PC-3 (cell line): ENCODE results near the gene PBOV1. TPM values are rescaled to one million over a fixed set of nuclear protein-coding genes. Genes with fewer than 3 reads are reported as not detected.

Experiments
- ATAC-seq: fragments of 200-7000 bp; cut with Tn5 transposase; 2 replicates; pipeline ENCODE4 v1.9.1; 2020; ENCODE audit warnings: mild to moderate bottlenecking, moderate library complexity
- BruUV-seq: library from RNA; stranded (reverse); fragments of 400-500 nt; replicated peaks from 2 replicates; lab custom pipeline; 2021; lab: Mats Ljungman, UMichigan
- CTCF ChIA-PET: fragments of 300-600 bp; sonication (Branson Sonifier 250); formaldehyde crosslinking; loops from one replicate; lab custom pipeline; 2022; ENCODE audit warnings: antibody characterized with exemption; lab: Charles Lee
- POLR2A ChIA-PET: fragments of 300-600 bp; sonication (Branson Sonifier 250); formaldehyde crosslinking; loops from one replicate; lab custom pipeline; 2022; ENCODE audit warnings: antibody characterized with exemption; ENCODE audit not compliant: unreplicated experiment; lab: Charles Lee
- DNase-seq: peaks from one replicate; pipeline ENCODE4 v3.0.0-alpha.2; 2015
- H2AFZ ChIP-seq: fragments of 300-600 bp; sonication (generic); 2 replicates; pipeline ENCODE4 v1.6.0; 2016; ENCODE audit warnings: antibody characterized with exemption, low read length
- H3F3A ChIP-seq: fragments of 300-600 bp; sonication (generic); one replicate; pipeline ENCODE4 v1.6.0; 2017; ENCODE audit warnings: antibody characterized with exemption, low read length, control low read depth, mild to moderate bottlenecking; ENCODE audit not compliant: unreplicated experiment
- H3K27ac ChIP-seq: fragments of 300-600 bp; sonication (generic); 2 replicates; pipeline ENCODE4 v1.5.1; 2016; ENCODE audit warnings: mild to moderate bottlenecking, low read length
- H3K27me3 ChIP-seq: fragments of 300-600 bp; sonication (generic); 2 replicates; pipeline ENCODE4 v1.6.1; 2016; ENCODE audit warnings: low read length, mixed read lengths
- H3K36me3 ChIP-seq: fragments of 300-600 bp; sonication (generic); 2 replicates; pipeline ENCODE4 v1.6.1; 2016; ENCODE audit warnings: low read depth, mixed run types, low read length, mixed read lengths
- H3K4me1 ChIP-seq: fragments of 300-600 bp; sonication (generic); 2 replicates; pipeline ENCODE4 v1.5.1; 2016; ENCODE audit warnings: low read length; ENCODE audit not compliant: insufficient read depth
- H3K4me2 ChIP-seq: fragments of 300-600 bp; sonication (generic); 2 replicates; pipeline ENCODE4 v1.6.0; 2016; ENCODE audit warnings: low read length
- H3K4me3 ChIP-seq: fragments of 300-600 bp; sonication (generic); 2 replicates; pipeline ENCODE4 v1.5.1; 2016; ENCODE audit warnings: mild to moderate bottlenecking, low read length, mixed read lengths
- H3K79me2 ChIP-seq: fragments of 300-600 bp; sonication (generic); 2 replicates; pipeline ENCODE4 v1.6.1; 2017; ENCODE audit warnings: low read length, mixed read lengths
- H3K9ac ChIP-seq: fragments of 300-600 bp; sonication (generic); 2 replicates; pipeline ENCODE4 v1.6.0; 2016; ENCODE audit warnings: mild to moderate bottlenecking, low read length
- H3K9me2 ChIP-seq: fragments of 300-600 bp; sonication (generic); replicated peaks from 2 replicates; pipeline ENCODE4 v1.6.1; 2016; ENCODE audit warnings: mixed run types, low read length, mixed read lengths
- H3K9me3 ChIP-seq: fragments of 300-600 bp; sonication (generic); 2 replicates; pipeline ENCODE4 v1.6.1; 2016; ENCODE audit warnings: low read length, mixed read lengths
- H4K20me1 ChIP-seq: fragments of 300-600 bp; sonication (generic); 2 replicates; pipeline ENCODE4 v1.6.1; 2016; ENCODE audit warnings: low read length, mixed read lengths
- CTCF ChIP-seq: fragments of 300-600 bp; sonication (generic); conservative IDR thresholded peaks from 2 replicates; pipeline ENCODE4 v1.5.1; 2017; ENCODE audit warnings: antibody characterized with exemption, low read depth, mild to moderate bottlenecking, low read length
- EZH2 ChIP-seq: fragments of 300-600 bp; sonication (generic); IDR thresholded peaks from one replicate; pipeline ENCODE4 v1.6.1; 2017; ENCODE audit warnings: antibody characterized with exemption, mild to moderate bottlenecking, low read length; ENCODE audit not compliant: unreplicated experiment
- EZH2phosphoT487 ChIP-seq: fragments of 300-600 bp; sonication (generic); IDR thresholded peaks from 2 replicates; pipeline ENCODE4 v1.6.1; 2018; ENCODE audit warnings: mild to moderate bottlenecking, antibody characterized with exemption, low read length, borderline replicate concordance
- intact Hi-C: fragments of 100-400 bp; cut with micrococcal nuclease; formaldehyde crosslinking; loops from 2 replicates; pipeline ENCODE4 v1.9.0; 2023
- total RNA-seq: library from RNA; depleted of rRNA; stranded (reverse); fragments of >200 nt; gene quantifications from 2 replicates; pipeline ENCODE4 v1.2.3, GENCODE V29; 2014

PBOV1 gene
- total RNA-seq, 1 experiment from 2014 or later: not detected

- BruUV-seq: no TSS peak
- TF ChIP-seq CTCF: no peak
- TF ChIP-seq EZH2phosphoT487: no peak
- no peak for TF ChIP-seq EZH2
- intact Hi-C loops: no loop called here
- Histone ChIP-seq H3K9me2 (no peaks in the 10 kb centered on the region), H3K9ac (no peak overlapping the region), H3K27me3 (no peaks in the 10 kb centered on the region), H3K4me3 (no peak overlapping the region), H3F3A (no peaks in the 10 kb centered on the region), H3K4me2 (no peak overlapping the region), H3K9me3 (no peaks in the 10 kb centered on the region), H3K79me2 (no peaks in the 10 kb centered on the region), H3K27ac (no peak overlapping the region), H2AFZ (no peak overlapping the region), H4K20me1 (no peaks in the 10 kb centered on the region), H3K36me3 (no peaks in the 10 kb centered on the region), H3K4me1 (no peaks in the 10 kb centered on the region)
- ATAC-seq (no peak), DNase-seq (no peak)
- ChIA-PET CTCF (no interaction called here), POLR2A (no interaction called here)
Observed at GRCh38 chr6:138258197-138258596, 39.9 kb upstream of the PBOV1 start.

GRCh38 chr6:138257638-138258040 is 39.3 kb upstream of the PBOV1 start:
- intact Hi-C loops: no loop called here
- no peak overlapping the region for H3K4me2 ChIP-seq
- H3K9ac ChIP-seq: no peak overlapping the region
- ChIA-PET POLR2A (no interaction called here), CTCF (no interaction called here)
- no peaks in the 10 kb centered on the region for H3K9me2 ChIP-seq
- no peaks in the 10 kb centered on the region for H3F3A ChIP-seq
- H3K9me3 ChIP-seq: no peaks in the 10 kb centered on the region
- ATAC-seq (no peak), DNase-seq (no peak)
- H3K4me3 ChIP-seq: no peak overlapping the region
- H3K36me3 ChIP-seq: no peaks in the 10 kb centered on the region
- no peak overlapping the region for H3K27ac ChIP-seq
- H2AFZ ChIP-seq: no peak overlapping the region
- H4K20me1 ChIP-seq: no peaks in the 10 kb centered on the region
- no TSS peak for BruUV-seq
- H3K4me1 ChIP-seq: no peaks in the 10 kb centered on the region
- no peaks in the 10 kb centered on the region for H3K27me3 ChIP-seq
- no peaks in the 10 kb centered on the region for H3K79me2 ChIP-seq
- no peak for TF ChIP-seq EZH2phosphoT487
- TF ChIP-seq EZH2: no peak
- no peak for TF ChIP-seq CTCF

GRCh38 chr6:138255443-138255842 is 37.2 kb upstream of the PBOV1 start:
- no peak overlapping the region for H2AFZ ChIP-seq
- ChIA-PET CTCF (no interaction called here), POLR2A (no interaction called here)
- H3K9me3 ChIP-seq: no peaks in the 10 kb centered on the region
- DNase-seq: no peak
- no peaks in the 10 kb centered on the region for H4K20me1 ChIP-seq
- no peaks in the 10 kb centered on the region for H3K79me2 ChIP-seq
- no peak overlapping the region for H3K9ac ChIP-seq
- H3K36me3 ChIP-seq: no peaks in the 10 kb centered on the region
- no TSS peak for BruUV-seq
- ATAC-seq: no peak
- no peaks in the 10 kb centered on the region for H3K4me1 ChIP-seq
- H3K4me3 ChIP-seq: no peak overlapping the region
- no peaks in the 10 kb centered on the region for H3K27me3 ChIP-seq
- H3F3A ChIP-seq: no peaks in the 10 kb centered on the region
- intact Hi-C loops: no loop called here
- TF ChIP-seq EZH2phosphoT487: no peak
- TF ChIP-seq EZH2: no peak
- no peak for TF ChIP-seq CTCF
- H3K27ac ChIP-seq: no peak overlapping the region
- no peak overlapping the region for H3K4me2 ChIP-seq
- no peaks in the 10 kb centered on the region for H3K9me2 ChIP-seq
